Amniotic stem cell (primary cell): ENCODE measurements around the gene AHDC1.
"Not testable (repeated sequence)": the region's sequence is repeated elsewhere in the genome, so short reads cannot be mapped to it uniquely, and the experiment has no call there.

Source experiments
- DNase-seq: peaks from one replicate; lab custom pipeline; 2025; lab: John Stamatoyannopoulos, UW

The AHDC1 gene

GRCh38 chr1:27548858-27549719, 54.9 kb downstream of the AHDC1 start:
- DNase-seq, result no peak

GRCh38 chr1:27548136-27548853, 55.6 kb downstream of the AHDC1 start:
- no peak for DNase-seq

- no peak for DNase-seq
Observed at GRCh38 chr1:27547220-27548116, 56.5 kb downstream of the AHDC1 start.

- DNase-seq, result no peak
Observed at GRCh38 chr1:27545876-27546275, 58.1 kb downstream of the AHDC1 start.

DNA sequence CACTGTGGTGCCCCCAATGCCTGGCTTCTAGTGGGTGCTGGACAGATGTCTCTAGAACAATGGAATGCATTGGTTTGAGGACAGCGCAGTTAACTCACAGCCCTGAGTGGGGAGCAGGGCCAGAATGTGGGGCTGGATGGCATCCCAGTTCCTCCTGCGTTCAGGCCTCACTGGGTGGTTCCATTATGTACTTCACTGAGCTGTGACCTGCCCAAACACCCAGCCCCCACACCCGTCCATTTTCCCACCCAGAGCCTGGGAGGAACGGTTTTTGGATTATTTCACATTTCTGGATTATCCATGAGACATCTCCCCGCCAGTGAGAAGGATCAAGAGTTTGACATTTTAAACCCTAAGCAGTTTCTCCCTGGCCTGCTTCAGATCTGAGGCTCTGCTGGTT, 58.7 kb downstream of the AHDC1 start:
- DNase-seq, result no peak

- DNase-seq, result no peak
Observed at GRCh38 chr1:27544834-27545233, 59.1 kb downstream of the AHDC1 start.

DNA sequence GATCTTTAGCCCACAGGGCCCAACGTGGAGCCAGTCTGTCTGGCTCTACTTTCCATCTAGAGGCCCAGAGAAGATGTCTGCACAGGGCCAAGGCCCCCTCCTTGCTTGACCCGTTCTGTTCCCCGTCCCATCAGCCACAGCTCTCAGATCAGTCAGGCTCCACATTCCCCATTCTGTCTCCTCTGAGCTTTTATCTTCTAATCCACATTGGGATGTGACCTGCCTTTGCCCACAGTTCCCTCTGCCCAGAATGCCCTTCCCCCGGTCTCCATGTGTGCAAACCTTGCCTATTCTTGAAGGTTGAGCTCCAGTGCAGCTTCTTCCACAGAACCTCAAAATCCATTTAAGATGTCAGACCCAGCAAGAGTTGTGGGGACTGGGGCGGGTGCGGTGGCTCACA, 60.7 kb downstream of the AHDC1 start:
- no peak for DNase-seq

DNA sequence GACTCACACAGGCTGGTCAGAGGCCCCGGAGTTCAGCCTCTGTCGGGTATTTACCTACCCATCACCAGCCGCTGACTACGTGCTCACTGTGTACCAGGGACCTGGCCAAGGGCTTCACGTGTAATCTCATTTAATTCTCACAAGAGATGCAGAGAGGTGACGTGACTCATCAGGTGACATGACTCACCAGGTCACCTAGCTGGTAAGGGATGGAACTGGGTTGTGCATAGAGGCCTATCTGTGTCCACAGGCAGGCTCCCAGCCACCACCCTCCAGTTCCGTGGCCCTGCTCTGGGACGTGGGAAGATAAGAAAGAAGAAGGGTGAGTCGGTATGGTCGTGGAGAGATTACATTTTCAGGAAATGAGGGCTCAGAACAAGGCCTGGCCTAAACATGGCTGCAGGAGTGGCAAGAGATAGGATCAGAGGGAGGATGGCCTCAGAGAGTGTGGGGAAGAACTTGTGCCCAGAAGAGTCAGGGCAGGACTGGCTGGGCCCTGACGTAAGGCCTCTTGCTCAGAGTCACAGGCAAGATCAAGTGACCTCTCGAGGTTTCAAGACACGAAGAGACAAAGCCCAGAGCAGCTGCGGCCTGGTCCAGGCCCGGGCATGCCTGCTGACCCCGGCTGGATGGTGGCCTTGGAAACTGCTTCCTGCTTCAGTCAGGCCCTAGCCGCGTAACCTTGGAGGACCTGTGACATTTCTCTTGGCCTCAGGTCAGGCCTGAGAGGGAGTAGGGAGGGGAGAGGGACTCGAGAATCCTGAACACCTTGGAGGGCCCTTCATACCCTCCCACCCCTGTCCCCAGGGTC, 61.3 kb downstream of the AHDC1 start:
- no peak for DNase-seq

DNA sequence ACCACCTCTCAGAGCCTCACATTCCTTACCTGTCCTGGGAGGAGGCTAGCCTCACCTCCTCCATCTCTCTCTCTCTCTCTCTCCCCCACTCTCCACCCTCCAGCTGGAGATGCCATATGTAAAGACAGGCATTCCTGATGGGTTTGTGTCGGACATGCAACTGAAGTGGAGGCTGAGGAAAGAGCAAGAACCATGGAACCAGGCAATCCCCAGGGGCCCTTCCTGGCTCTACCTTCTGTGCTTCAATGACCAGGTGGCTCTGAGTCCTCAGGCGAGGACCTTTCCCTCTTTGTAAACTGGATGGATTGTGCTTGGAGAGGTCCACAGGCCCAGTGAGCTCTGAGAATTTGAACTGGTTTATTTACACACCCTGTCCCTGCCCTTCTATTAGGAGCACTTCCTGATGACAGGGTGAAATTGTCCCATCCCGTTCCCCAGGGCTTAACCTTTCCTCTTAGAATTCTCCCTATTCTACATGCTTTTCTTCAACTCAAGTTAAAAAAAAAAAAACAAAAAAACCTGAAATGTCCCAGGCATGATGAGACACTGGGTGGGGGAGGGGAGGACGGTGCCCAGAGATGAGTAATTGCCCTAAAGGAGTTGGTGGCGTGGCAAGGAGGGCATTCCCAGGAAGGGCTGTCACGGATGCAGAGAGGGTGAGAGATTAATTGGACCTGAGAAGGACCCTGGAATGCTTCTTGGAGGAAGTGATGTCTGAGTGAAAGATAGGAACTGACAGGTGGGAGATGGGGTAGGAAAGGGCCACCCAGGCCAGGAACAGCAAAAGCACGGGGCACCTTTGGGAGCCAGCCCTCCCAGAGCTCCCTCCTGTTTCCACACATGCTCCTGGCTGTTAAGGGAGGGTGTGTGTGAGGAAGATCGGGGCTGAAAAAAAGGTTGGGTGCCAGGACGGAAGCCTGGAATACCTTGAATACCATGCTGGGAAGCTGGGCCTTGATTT, 63.8 kb downstream of the AHDC1 start:
- DNase-seq, result peak; percentile 91

GRCh38 chr1:27538793-27539192, 65.2 kb downstream of the AHDC1 start:
- no peak for DNase-seq

GRCh38 chr1:27538305-27538676, 65.7 kb downstream of the AHDC1 start:
- DNase-seq, result not testable (repeated sequence)

DNA sequence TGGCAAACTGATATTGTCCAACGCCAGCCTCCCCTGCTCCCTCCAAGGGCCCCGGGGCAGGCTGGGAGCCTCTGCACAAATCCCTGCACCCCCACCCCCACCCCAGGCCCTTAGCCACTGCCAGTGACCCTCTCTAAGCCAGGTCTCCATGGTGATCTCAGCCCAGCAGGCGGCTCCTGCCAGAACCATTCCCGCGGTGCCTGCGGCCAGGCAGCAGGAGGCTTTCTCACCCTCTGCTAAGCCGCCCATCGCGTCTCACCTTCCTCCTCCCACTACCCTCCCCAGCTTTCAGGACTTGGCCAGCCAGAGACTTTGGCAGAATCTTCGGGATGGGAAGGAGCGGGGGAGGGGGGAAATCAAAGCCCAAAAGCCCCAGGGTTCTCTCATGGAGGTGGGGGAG, 67.2 kb downstream of the AHDC1 start:
- peak; percentile 27 for DNase-seq

DNA sequence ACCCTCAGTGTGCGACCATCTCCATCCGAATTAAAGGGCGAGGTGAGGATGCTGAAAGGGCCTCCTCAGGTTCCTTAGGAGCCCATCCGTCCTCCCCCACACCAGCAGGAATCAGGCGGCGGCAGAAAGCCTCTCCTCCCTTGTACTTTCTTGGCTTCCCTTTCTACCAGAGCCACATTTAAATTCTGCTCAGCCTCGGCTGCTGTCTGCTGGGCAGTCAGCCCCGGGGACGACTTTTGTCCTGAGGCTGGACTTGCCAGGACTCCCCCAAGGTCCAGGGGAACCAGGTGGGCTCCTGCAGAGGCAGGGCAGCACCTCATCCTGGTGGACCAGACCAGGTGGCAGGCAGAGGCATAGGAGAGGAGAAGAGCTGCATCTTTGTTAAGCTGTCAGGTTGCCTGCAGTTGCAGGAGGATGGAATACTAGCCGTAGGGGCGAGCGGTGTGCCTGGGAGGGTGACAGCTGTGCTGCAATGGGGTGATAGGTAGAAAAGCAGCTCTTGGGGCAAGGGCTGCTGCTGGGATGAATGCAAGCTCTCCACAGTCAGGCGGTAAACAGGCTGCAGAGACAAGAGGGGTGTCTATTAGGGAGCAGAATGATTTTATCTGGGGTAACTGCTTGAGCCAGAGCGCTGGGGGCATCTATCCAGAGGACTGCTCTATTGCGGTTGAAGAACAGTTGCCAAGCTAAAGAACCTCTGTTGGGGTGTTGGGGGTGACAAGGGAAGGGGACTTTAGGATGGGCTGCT, 67.8 kb downstream of the AHDC1 start:
- no peak for DNase-seq

DNA sequence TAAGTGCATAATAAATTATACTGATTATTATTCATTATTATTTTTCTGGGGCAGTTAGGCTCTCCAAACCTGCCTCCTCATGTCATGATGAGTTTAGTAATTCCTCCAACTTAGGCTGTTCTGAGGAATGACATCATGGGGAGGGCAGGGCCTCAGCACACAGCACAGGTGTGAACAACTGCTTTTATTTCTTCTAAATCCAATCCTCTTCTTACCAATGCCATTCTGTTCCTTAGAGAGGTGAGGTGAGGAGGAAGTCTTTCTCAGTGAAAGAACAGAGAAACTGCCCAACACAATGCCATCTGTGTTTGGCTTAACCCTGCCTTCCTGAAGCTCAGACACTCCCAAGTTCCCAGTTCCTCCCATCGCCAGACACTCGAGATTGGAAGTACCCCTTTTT, 68.6 kb downstream of the AHDC1 start:
- DNase-seq, result no peak

DNA sequence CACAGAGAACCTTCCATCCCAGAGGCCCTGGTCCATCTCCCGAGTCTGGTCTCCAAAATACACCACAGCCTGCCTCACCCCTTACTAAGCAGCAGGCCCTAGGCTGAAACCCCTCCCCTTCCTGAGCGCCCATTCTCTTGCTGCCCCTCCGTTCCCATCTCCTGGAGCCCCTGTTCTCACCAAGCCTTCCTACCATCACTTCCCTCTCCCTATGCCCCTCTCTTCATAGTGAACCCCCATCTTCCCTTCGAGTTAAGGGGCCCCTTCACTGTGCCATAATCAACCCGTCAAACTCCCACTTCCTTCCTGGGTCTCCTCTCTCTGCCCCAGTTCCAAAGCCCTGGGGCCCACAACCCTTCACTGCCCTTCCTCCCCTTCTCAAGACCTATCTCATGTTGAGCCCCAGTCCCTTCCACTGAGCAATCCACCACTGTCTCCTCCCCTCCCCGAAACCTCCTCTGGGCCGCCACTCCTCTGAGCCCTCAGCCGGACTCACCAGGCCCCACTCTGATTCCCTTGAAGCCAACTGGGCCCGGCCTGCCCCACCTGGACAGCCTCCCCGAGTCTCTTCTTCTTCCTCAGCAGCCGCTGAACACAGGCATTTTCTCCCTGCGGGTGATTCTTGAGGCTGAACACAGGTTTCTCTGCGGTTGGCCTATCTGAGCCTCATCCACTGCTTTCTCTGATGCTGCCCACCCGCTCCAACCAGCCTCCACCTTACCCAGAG, 71.8 kb downstream of the AHDC1 start:
- DNase-seq, result no peak

GRCh38 chr1:27530192-27530591, 73.8 kb downstream of the AHDC1 start:
- no peak for DNase-seq

DNA sequence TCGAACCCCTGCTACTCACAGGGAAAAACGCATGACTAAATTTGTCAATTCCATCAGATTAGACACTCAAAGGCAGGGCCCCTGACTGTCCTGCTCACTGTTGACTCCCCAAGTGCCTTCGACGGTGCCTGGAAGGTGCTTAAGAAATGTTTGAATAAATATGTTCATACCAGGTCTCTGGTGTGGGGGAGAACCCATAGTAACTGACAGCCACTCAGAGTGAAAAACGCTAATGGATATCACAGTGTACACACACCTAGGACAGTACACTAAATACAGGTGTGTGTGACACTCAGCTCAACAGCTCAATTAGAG, 74.3 kb downstream of the AHDC1 start:
- no peak for DNase-seq

GRCh38 chr1:27528818-27529703, 74.9 kb downstream of the AHDC1 start:
- DNase-seq, result no peak
